Activated T-helper 2 cell treated with anti-CD3 and anti-CD28 coated beads, Interferon-gamma antibody, Interleukin-2, Interleukin-4, amounts not matched to agents 10 μg/mL and 5 μg/mL and 100 μg/mL, durations not matched to agents 14 hours and 24 hours and 36 hours (primary cell): Measurements from ENCODE around the gene ADCY4. TPM values are rescaled to one million over a fixed set of nuclear protein-coding genes. Genes with fewer than 3 reads are reported as not detected.

Source experiments
- DNase-seq: peaks from one replicate; pipeline ENCODE4 v3.0.0; 2021; ENCODE audit warnings: low spot score
- H3K27ac Mint-ChIP-seq: one replicate; pipeline ENCODE4 v1.8.0; 2021; ENCODE audit warnings: mixed read lengths
- H3K27me3 Mint-ChIP-seq: one replicate; pipeline ENCODE4 v1.8.0; 2021; ENCODE audit warnings: low read depth, mixed read lengths
- H3K36me3 Mint-ChIP-seq: one replicate; pipeline ENCODE4 v1.8.0; 2021; ENCODE audit warnings: low read depth, mixed read lengths
- H3K4me1 Mint-ChIP-seq: one replicate; pipeline ENCODE4 v1.8.0; 2021; ENCODE audit warnings: low read depth, mixed read lengths
- H3K4me3 Mint-ChIP-seq: one replicate; pipeline ENCODE4 v1.8.0; 2021; ENCODE audit warnings: low read depth, mild to moderate bottlenecking, moderate library complexity, mixed read lengths
- H3K9me3 Mint-ChIP-seq: one replicate; pipeline ENCODE4 v1.8.0; 2021; ENCODE audit warnings: mixed read lengths
- intact Hi-C: fragments of 100-400 bp; cut with micrococcal nuclease; formaldehyde crosslinking; loops from one replicate; pipeline ENCODE4 v1.15.1; 2023
- total RNA-seq: library from RNA; stranded (reverse); gene quantifications from 2 replicates; pipeline ENCODE4 v1.2.3, GENCODE V29; 2022

ADCY4 gene
- total RNA-seq, 1 donor from 2014 or later, result 1.5 TPM

DNA sequence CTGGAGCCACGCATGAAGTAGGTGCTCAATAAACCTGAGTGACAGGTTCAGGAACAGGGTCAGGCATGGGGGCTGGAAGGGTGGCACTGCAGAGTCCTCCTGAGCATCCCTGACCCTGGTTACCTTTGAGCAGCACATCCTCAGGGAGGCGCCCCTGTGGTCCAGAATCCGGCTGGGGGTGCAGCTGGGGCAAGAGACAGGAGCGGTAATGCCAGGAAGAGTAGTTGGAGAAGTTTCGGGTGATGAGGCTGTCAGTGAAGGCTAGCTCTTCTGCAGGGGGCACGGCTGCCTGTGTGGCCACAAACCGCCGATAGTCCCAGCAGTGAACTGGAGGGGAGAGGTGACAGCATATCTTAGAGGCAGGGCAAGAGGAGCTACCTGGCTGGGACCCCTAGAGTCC lies 65.5 kb downstream of the ADCY4 start:
- Mint-ChIP-seq H3K9me3 (no peaks in the 10 kb centered on the region), H3K4me3 (no peak overlapping the region), H3K27me3 (no peaks in the 10 kb centered on the region), H3K36me3 (peaks cover 28% of the 10 kb centered on the region), H3K27ac (no peak overlapping the region), H3K4me1 (peaks cover 30% of the 10 kb centered on the region)
- intact Hi-C loops, result no loop called here
- DNase-seq, result no peak

Other genes starting within 250 kb of the ADCY4 start
- gene PCK2, start 240.8 kb downstream of the ADCY4 start, total RNA-seq, result 62.7 and 62.8 TPM in 2 replicates
- gene DCAF11, start 220.3 kb downstream of the ADCY4 start, total RNA-seq, result 67.2 and 77.3 TPM in 2 replicates
- 1.6 and 1.8 TPM in 2 replicates for gene NRL, start 220.1 kb downstream of the ADCY4 start, total RNA-seq
- 1.0 and 1.2 TPM in 2 replicates for gene FITM1, start 204.4 kb downstream of the ADCY4 start, total RNA-seq
- gene PSME1, start 198.9 kb downstream of the ADCY4 start, total RNA-seq, result 340 and 342 TPM in 2 replicates
- 26.4 and 30.4 TPM in 2 replicates for gene EMC9, start 193.5 kb downstream of the ADCY4 start, total RNA-seq
- 567 TPM in 2 replicates for gene PSME2, start 188.5 kb downstream of the ADCY4 start, total RNA-seq
- gene RNF31, start 187.6 kb downstream of the ADCY4 start, total RNA-seq, result 80.4 and 92.0 TPM in 2 replicates
- 124 and 129 TPM in 2 replicates for gene IRF9, start 173.8 kb downstream of the ADCY4 start, total RNA-seq
- gene REC8, start 163.0 kb downstream of the ADCY4 start, total RNA-seq, result 20.0 and 28.2 TPM in 2 replicates
- 77.0 and 80.4 TPM in 2 replicates for gene IPO4, start 146.3 kb downstream of the ADCY4 start, total RNA-seq
- gene TM9SF1, start 139.6 kb downstream of the ADCY4 start, total RNA-seq, result 27.8 and 30.8 TPM in 2 replicates
- gene TSSK4, start 129.4 kb downstream of the ADCY4 start, total RNA-seq, result 0.21 TPM in 1 of 2 replicates, not detected in the other
- 80.0 and 82.4 TPM in 2 replicates for gene CHMP4A, start 121.6 kb downstream of the ADCY4 start, total RNA-seq
- 13.2 and 13.5 TPM in 2 replicates for gene MDP1, start 119.0 kb downstream of the ADCY4 start, total RNA-seq
- gene NEDD8, start 102.7 kb downstream of the ADCY4 start, total RNA-seq, result 194 and 202 TPM in 2 replicates
- gene GMPR2, start 102.1 kb downstream of the ADCY4 start, total RNA-seq, result 36.3 and 43.8 TPM in 2 replicates
- gene TINF2, start 92.4 kb downstream of the ADCY4 start, total RNA-seq, result 81.1 and 87.3 TPM in 2 replicates
- gene TGM1, start 71.9 kb downstream of the ADCY4 start, total RNA-seq, result 3.4 and 4.4 TPM in 2 replicates
- gene RABGGTA, start 63.5 kb downstream of the ADCY4 start, total RNA-seq, result 33.9 and 38.4 TPM in 2 replicates
- gene DHRS1, start 35.3 kb downstream of the ADCY4 start, total RNA-seq, result 9.7 and 10.4 TPM in 2 replicates
- 39.7 and 42.0 TPM in 2 replicates for gene NOP9, start 35.2 kb downstream of the ADCY4 start, total RNA-seq
- 19.6 and 24.7 TPM in 2 replicates for gene CIDEB, start 27.1 kb downstream of the ADCY4 start, total RNA-seq
- gene LTB4R2, start 24.9 kb downstream of the ADCY4 start, total RNA-seq, result 7.9 and 9.5 TPM in 2 replicates
- gene LTB4R, start 23.6 kb downstream of the ADCY4 start, total RNA-seq, result 10.7 and 11.9 TPM in 2 replicates
- 13.2 and 15.4 TPM in 2 replicates for gene RIPK3, start 4.9 kb upstream of the ADCY4 start, total RNA-seq
- 0.21 TPM in 1 of 2 replicates, not detected in the other for gene NFATC4, start 33.1 kb upstream of the ADCY4 start, total RNA-seq
- 0.02 and 0.34 TPM in 2 replicates for gene NYNRIN, start 63.9 kb upstream of the ADCY4 start, total RNA-seq
- gene CBLN3, start 94.6 kb upstream of the ADCY4 start, total RNA-seq, result 5.4 and 5.5 TPM in 2 replicates
- 72.6 and 75.3 TPM in 2 replicates for gene KHNYN, start 94.9 kb upstream of the ADCY4 start, total RNA-seq
- 40.8 and 47.7 TPM in 2 replicates for gene SDR39U1, start 107.7 kb upstream of the ADCY4 start, total RNA-seq
- gene CMA1, start 173.2 kb upstream of the ADCY4 start, total RNA-seq, result 0.25 TPM in 1 of 2 replicates, not detected in the other
- not detected in 2 replicates for gene CTSG, start 241.2 kb upstream of the ADCY4 start, total RNA-seq